Stimulated activated CD8-positive, alpha-beta memory T cell treated with anti-CD3 and anti-CD28 coated beads, Interleukin-4, amount 100 ng/mL, for 24 hours (primary cell): ENCODE data around the gene NAA80.

Experiments
- DNase-seq: peaks from one replicate; pipeline ENCODE4 v3.0.0-alpha.2; 2020; ENCODE audit warnings: low read depth

NAA80 gene

GRCh38 chr3:50298836-50299637 lies at the start of gene NAA80, which contains the start of gene HYAL3:
Gene NAA80 (minus strand): TSS chr3:50299405. CDS start chr3:50297463, 1,942 bp downstream.
Gene HYAL3 (minus strand): TSS chr3:50299405. CDS start chr3:50295602, 3,803 bp downstream.
- DNase-seq: peak; percentile 98

- DNase-seq: peak; percentile 52
Observed at GRCh38 chr3:50347187-50347813, 48.1 kb upstream of the NAA80 start.

- peak; percentile 68 for DNase-seq
Observed at GRCh38 chr3:50345586-50346234, 46.5 kb upstream of the NAA80 start, which contains the start of gene ZMYND10. Gene ZMYND10 (minus strand): TSS chr3:50345732. CDS start chr3:50345579, 153 bp downstream.

DNA sequence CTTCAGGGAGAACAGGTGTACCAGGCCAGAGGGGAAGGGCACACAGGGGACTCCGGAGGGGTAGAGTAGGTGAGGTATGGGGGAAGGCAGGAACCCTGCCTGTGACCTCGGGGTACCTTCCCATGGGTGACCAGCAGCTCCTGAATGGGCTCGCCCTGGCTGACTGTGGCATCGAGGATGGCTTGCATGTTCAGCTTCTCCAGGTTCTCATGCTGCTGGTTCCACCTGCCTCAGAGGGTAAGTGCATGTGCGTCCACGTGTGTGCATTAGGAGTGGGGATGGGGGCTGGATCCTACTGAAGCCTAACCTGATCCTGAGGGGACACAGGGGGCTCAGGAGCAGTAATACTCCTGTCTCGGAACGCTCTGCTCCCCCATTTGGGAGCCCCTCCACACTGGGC lies 45.8 kb upstream of the NAA80 start:
- DNase-seq: no peak

DNA sequence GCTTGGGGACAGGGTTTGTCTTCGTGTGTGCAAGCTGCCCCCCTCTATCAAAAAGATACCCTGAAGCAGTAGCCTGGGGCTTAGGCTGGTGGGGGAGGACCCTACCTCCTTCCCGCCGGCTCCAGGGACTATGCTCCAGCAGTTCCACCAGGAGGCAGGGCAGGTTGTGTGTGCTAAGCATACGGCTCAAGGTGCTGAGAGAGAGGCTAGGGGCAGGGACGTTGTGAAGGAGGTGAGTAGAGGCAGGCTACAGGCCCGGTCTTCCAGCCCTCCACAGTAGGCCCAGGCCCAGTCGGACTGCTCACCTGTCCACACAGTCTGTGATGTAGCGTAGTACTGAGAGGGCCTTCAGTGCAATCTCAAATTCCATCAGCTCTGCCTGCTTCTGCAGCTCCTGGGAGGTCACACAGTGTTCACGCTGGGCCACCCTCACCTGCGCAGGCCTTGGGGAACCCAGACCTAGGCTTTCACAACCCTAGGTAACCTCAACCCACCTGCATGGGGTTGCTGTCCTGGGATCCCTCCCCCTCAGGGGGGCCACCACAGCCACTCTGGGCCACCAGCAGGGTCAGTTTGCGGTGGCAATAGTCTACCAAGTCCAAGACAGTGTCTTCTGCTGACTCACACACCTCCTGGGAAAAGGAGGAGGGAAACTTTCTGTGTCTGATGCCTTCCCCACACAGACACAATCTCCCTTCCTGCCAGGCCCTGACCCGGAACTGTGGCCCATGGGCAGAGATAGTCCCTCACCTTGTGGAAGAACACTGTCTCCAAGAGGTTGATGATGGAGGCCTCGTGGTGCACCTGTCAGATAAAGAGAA lies 43.8 kb upstream of the NAA80 start:
- DNase-seq: no peak

- DNase-seq: no peak
Observed at GRCh38 chr3:50341996-50342650, 42.9 kb upstream of the NAA80 start.

DNA sequence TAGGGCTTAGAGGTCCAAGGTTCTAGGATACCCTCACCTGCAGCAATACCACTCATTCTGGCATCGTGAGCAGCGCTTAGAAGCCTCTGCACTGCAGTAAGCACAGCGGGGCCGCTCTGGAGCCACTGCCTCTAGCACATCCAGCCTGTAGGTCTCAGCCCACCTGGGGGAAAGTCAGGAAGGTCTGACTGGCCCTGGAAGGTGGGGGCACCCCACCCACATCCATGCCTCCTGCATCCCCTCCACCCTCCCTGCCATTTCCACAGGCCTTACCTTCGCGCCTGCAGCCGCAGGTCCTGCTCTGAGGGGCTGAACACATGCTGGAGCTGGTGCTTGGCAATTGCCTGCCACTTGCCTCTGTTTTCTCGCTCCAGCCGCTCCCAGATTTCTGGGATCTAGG lies 42.3 kb upstream of the NAA80 start:
- no peak for DNase-seq

DNA sequence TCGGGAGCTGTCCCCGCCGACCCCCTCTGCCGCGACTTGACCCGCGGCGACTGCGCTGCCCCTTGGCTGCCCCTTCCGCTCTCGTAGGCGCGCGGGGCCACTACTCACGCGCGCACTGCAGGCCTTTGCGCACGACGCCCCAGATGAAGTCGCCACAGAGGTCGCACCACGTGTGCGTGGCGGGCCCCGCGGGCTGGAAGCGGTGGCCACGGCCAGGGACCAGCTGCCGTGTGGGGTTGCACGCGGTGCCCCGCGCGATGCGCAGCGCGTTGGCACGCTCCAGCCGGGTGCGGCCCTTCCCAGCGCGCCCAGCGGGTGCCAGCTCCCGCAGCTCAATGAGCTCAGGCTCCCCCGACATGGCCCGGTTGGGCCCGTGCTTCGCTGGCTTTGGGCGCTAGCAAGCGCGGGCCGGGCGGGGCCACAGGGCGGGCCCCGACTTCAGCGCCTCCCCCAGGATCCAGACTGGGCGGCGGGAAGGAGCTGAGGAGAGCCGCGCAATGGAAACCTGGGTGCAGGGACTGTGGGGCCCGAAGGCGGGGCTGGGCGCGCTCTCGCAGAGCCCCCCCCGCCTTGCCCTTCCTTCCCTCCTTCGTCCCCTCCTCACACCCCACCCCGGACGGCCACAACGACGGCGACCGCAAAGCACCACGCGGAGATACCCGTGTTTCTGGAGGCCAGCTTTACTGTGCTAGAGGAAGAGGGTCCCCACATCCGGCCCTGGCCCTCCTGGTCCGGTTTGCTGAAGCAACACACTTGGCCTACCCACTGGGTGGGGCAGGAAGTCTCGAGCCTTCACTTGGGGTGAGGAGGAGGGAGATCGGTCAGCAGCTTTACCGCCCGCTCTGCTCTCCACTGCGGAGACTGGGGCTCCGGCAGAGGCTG lies 41.5 kb upstream of the NAA80 start, which contains the start of gene RASSF1:
Gene RASSF1, minus strand, starts transcription at position 389 of the 882 bp plus-strand sequence. Its CDS starts 31 bp downstream, at position 358.
- DNase-seq: peak; percentile 64

- no peak for DNase-seq
Observed at GRCh38 chr3:50340147-50340447, 40.9 kb upstream of the NAA80 start.

- no peak for DNase-seq
Observed at GRCh38 chr3:50339485-50340146, 40.4 kb upstream of the NAA80 start.

DNA sequence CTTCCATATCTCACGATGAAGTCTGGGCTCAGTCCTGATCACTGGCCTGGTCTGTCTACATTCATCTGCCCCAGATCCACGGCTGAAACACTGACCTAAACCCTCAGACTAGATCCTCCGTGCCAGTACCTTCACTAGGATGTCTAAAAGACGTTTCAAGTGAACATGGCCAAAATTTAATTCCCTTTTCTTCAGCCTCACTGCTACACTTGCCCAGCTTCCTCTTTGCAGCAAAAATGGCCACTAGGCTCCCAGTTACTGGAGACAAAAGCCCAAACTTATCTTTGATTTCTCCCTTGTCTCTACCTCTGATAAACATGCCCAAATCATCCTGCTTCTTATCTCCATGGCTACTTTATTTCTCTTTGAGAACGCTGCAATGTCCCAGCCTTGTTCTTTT lies 39.8 kb upstream of the NAA80 start:
- DNase-seq: no peak

DNA sequence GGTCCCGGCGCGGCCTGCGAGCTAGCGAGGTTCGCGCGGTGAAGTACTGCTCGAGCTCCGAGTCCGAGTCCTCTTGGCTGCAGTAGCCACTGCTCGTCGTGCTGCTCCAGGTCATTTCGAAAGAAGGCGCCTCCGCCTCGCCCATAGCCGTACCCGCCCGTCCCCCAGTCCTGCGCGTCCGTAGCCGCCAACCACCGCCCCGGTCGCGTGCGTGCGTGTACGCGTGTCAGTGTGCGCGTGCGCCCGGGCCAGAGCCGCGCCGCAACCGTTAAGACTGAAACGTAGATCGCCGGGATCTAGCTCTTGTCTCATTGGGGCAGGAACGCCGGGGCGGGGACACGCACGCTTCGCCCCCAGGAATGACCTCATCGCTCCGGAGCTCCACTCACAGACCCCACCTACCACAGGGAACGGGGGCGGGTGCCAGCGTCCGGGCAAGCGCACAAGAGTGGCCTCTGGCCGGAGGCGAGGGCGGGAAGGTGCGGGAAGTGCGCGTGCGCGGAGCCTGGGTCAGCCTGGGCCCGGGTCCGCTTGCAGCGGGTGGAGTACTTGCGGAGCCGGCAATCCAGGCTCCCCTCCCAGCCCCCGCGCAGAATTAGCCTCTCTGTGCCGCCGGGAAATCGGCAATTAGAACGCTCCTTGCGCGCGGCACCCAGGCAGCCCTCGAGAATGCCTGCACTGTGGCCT lies 38.1 kb upstream of the NAA80 start:
- DNase-seq: peak; percentile 96

- DNase-seq: no peak
Observed at GRCh38 chr3:50336452-50337174, 37.4 kb upstream of the NAA80 start.

DNA sequence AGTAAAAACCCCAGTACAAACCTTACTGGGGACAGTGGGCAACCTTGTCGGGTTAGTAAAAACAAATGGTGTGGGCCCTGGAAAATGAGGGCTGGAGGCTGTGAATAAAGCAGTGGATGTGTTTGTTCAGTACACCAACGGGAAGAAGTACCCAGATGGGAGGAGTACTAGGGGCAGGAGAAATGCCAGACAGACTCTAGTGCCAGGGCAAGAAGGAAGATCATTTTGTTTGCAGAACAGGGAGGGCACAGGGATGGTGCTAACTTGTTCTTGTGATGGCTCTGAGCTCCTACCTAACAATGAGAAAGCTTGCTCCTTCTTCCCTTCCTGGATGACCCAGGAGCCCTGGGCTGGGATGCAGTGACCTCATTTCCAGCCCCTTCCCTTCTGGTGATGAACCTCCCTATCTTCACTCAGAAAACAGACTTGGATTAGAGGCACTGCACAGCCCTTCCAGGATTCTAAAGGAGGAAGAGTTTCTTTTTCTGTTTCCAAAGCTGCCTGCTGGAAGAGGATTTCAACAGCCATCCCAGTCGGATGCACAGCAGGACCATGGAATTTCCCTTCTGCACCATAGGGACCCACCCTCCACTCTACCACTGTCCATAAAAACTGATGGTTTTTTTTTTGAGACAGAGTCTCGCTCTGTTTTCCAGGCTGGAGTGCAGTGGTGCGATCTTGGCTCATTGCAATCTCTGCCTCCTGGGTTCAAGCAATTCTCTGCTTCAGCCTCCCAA lies 35.3 kb upstream of the NAA80 start:
- DNase-seq: no peak

DNA sequence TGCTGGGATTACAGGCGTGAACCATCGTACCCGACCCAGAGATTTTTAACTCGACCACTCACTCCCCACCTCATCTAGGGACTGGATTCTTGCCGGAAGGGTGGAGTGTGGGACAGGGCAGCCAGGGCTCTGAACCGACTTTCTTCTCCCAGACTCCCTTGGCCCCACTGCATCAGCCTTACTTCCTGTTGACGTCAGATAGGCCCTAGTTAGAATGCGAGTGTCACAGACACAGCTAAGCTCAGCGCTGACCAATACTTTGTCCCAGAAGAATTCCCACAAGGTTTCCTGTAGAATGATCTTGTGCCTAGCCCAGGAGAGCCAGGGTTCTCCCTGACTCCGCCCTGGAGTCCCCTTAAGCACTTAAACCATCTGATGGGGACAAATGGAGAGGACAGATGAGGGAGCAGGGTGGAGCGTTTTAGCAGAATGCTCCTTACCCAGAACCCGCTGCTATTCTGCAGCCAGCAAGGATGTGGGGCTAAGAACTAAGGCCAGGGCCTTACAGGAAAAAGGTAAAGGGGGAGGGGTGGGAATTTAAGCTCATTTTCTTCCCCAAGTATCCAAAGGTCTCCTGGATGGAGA lies 34.6 kb upstream of the NAA80 start:
- DNase-seq: no peak

GRCh38 chr3:50331364-50331907 lies 32.2 kb upstream of the NAA80 start:
- DNase-seq: no peak

DNA sequence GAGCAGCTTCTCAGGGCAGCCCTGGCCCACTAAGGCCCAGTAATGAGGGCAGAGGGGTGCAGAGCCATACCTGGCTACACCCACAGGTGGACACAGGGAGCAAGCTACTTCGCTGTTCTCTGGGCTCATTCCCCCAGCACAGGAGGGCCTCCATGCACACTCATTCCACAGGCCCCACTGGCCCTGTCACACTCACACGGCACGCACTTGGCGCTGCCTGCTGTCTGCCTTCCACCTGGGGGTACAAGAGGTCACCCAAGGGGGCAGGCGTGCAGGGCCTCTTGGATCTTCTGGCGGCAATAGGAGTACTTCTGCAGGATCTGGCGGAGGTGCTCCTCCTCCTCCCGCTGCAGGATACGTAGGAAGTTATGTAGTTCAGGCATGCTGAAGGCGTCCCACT lies 31.1 kb upstream of the NAA80 start:
- DNase-seq: no peak
